Measurements from ENCODE around the gene PCDHGA1.

DNA sequence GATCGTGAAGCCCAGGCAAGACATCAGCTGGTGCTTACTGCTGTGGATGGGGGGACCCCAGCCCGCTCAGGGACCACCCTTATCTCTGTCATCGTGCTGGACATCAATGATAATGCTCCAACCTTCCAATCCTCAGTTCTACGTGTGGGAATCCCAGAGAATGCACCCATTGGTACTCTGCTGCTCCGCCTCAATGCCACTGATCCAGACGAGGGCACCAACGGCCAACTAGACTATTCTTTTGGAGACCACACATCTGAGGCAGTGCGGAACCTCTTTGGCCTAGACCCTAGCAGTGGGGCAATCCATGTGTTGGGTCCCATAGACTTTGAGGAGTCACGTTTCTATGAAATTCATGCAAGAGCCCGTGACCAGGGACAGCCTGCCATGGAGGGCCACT, 159.5 kb downstream of the PCDHGA1 start:
- TF ChIP-seq ARNT (IDR thresholded peaks at IDR 0.05) (no peak), LEF1 (IDR thresholded peaks at IDR 0.05; ENCODE audit: borderline replicate concordance) (no peak), SP1 (IDR thresholded peaks at IDR 0.05) (no peak), BHLHE40 (IDR thresholded peaks at IDR 0.05; ENCODE audit: borderline replicate concordance) (no peak)

All from HEK293T (cell line).